DOHH2 (cell line): ENCODE data around the gene CTTNBP2.

Source experiments
- H3F3A ChIP-seq: fragments of 200-600 bp; sonication (generic), shearing (Covaris generic); 2 replicates; pipeline ENCODE4 v1.6.0; 2016; ENCODE audit warnings: antibody characterized with exemption, mild to moderate bottlenecking; ENCODE audit not compliant: control insufficient read depth, insufficient read depth
- H3K27ac ChIP-seq: fragments of 200-600 bp; sonication (generic); 2 replicates; pipeline ENCODE4 v1.5.1; 2014; ENCODE audit warnings: low read depth, mild to moderate bottlenecking, low read length, moderate library complexity
- H3K27me3 ChIP-seq: fragments of 200-600 bp; sonication (generic); 2 replicates; pipeline ENCODE4 v1.6.1; 2014; ENCODE audit warnings: mild to moderate bottlenecking, low read length, mixed read lengths; ENCODE audit not compliant: control insufficient read depth
- H3K36me3 ChIP-seq: fragments of 200-600 bp; sonication (generic); 2 replicates; pipeline ENCODE4 v1.6.1; 2014; ENCODE audit warnings: mild to moderate bottlenecking, low read length, moderate library complexity, mixed read lengths; ENCODE audit not compliant: control insufficient read depth
- H3K4me1 ChIP-seq: fragments of 200-600 bp; sonication (generic); 2 replicates; pipeline ENCODE4 v1.6.1; 2014; ENCODE audit warnings: mild to moderate bottlenecking, low read length, mixed read lengths; ENCODE audit not compliant: control insufficient read depth
- H3K4me2 ChIP-seq: fragments of 200-600 bp; sonication (generic); 2 replicates; pipeline ENCODE4 v1.6.0; 2014; ENCODE audit warnings: mild to moderate bottlenecking, low read length, moderate library complexity
- H3K4me3 ChIP-seq: fragments of 200-600 bp; sonication (generic); 2 replicates; pipeline ENCODE4 v1.5.1; 2014; ENCODE audit warnings: mild to moderate bottlenecking, low read length, mixed read lengths
- H3K79me2 ChIP-seq: fragments of 200-600 bp; sonication (generic); 2 replicates; pipeline ENCODE4 v1.6.1; 2014; ENCODE audit warnings: mild to moderate bottlenecking, low read length, mixed read lengths; ENCODE audit not compliant: control insufficient read depth
- H3K9me2 ChIP-seq: fragments of 200-600 bp; sonication (generic); replicated peaks from 2 replicates; pipeline ENCODE4 v1.6.1; 2014; ENCODE audit warnings: mild to moderate bottlenecking, low read length, mixed read lengths; ENCODE audit not compliant: control insufficient read depth
- H3K9me3 ChIP-seq: fragments of 200-600 bp; sonication (generic); 2 replicates; pipeline ENCODE4 v1.6.1; 2014; ENCODE audit warnings: antibody characterized with exemption, low read length, mixed read lengths; ENCODE audit not compliant: control insufficient read depth, insufficient read depth
- H4K20me1 ChIP-seq: fragments of 200-600 bp; sonication (generic); 2 replicates; pipeline ENCODE4 v1.6.0; 2014; ENCODE audit warnings: low read depth, mild to moderate bottlenecking, antibody characterized with exemption, low read length, moderate library complexity; ENCODE audit not compliant: control insufficient read depth, insufficient read depth
- CTCF ChIP-seq: fragments of 200-600 bp; sonication (generic); IDR thresholded peaks from one replicate; pipeline ENCODE4 v1.5.1; 2014; ENCODE audit warnings: antibody characterized with exemption, mild to moderate bottlenecking, low read depth, low read length; ENCODE audit not compliant: poor library complexity, severe bottlenecking
- EZH2phosphoT487 ChIP-seq: fragments of 200-600 bp; sonication (generic); IDR thresholded peaks from 2 replicates; pipeline ENCODE4 v1.6.1; 2017; ENCODE audit warnings: borderline replicate concordance, mild to moderate bottlenecking, antibody characterized with exemption, low read length, moderate library complexity, mixed read lengths

Gene CTTNBP2

GRCh38 chr7:117673367-117673766, 199.9 kb downstream of the CTTNBP2 start:
- no peak overlapping the region for H3K4me3 ChIP-seq
- TF ChIP-seq CTCF (no peak), EZH2phosphoT487 (no peak)
- H3K79me2 ChIP-seq: no peaks in the 10 kb centered on the region
- H4K20me1 ChIP-seq: no peaks in the 10 kb centered on the region
- no peaks in the 10 kb centered on the region for H3K9me2 ChIP-seq
- H3K4me2 ChIP-seq: no peak overlapping the region
- H3K27me3 ChIP-seq: no peaks in the 10 kb centered on the region
- no peaks in the 10 kb centered on the region for H3K4me1 ChIP-seq
- no peaks in the 10 kb centered on the region for H3K36me3 ChIP-seq
- H3F3A ChIP-seq: no peaks in the 10 kb centered on the region
- H3K27ac ChIP-seq: no peak overlapping the region
- H3K9me3 ChIP-seq: no peaks in the 10 kb centered on the region

GRCh38 chr7:117672453-117672852, 200.8 kb downstream of the CTTNBP2 start:
- no peak overlapping the region for H3K4me2 ChIP-seq
- H3K79me2 ChIP-seq: no peaks in the 10 kb centered on the region
- no peak overlapping the region for H3K4me3 ChIP-seq
- no peaks in the 10 kb centered on the region for H3K9me2 ChIP-seq
- TF ChIP-seq CTCF (no peak), EZH2phosphoT487 (no peak)
- H3K9me3 ChIP-seq: no peaks in the 10 kb centered on the region
- no peak overlapping the region for H3K27ac ChIP-seq
- no peaks in the 10 kb centered on the region for H3F3A ChIP-seq
- no peaks in the 10 kb centered on the region for H4K20me1 ChIP-seq
- H3K4me1 ChIP-seq: no peaks in the 10 kb centered on the region
- H3K27me3 ChIP-seq: no peaks in the 10 kb centered on the region
- H3K36me3 ChIP-seq: no peaks in the 10 kb centered on the region

GRCh38 chr7:117669818-117670217, 203.4 kb downstream of the CTTNBP2 start:
- TF ChIP-seq EZH2phosphoT487: no peak
- no peak for TF ChIP-seq CTCF
- Histone ChIP-seq H3K4me3 (no peak overlapping the region), H3K9me2 (no peaks in the 10 kb centered on the region), H3F3A (no peaks in the 10 kb centered on the region), H3K9me3 (no peaks in the 10 kb centered on the region), H3K4me1 (no peaks in the 10 kb centered on the region), H4K20me1 (no peaks in the 10 kb centered on the region), H3K4me2 (no peak overlapping the region), H3K27me3 (no peaks in the 10 kb centered on the region), H3K36me3 (no peaks in the 10 kb centered on the region), H3K27ac (no peak overlapping the region), H3K79me2 (no peaks in the 10 kb centered on the region)

- Histone ChIP-seq H4K20me1 (no peaks in the 10 kb centered on the region), H3K9me2 (no peaks in the 10 kb centered on the region), H3K79me2 (no peaks in the 10 kb centered on the region), H3K4me1 (no peaks in the 10 kb centered on the region), H3K27me3 (no peaks in the 10 kb centered on the region), H3K4me2 (no peak overlapping the region), H3K27ac (no peak overlapping the region), H3K36me3 (no peaks in the 10 kb centered on the region), H3K9me3 (no peaks in the 10 kb centered on the region), H3K4me3 (no peak overlapping the region), H3F3A (no peaks in the 10 kb centered on the region)
- no peak for TF ChIP-seq EZH2phosphoT487
- TF ChIP-seq CTCF: no peak
Measured at GRCh38 chr7:117667456-117667855, 205.8 kb downstream of the CTTNBP2 start.
